ENCODE data around the gene TBC1D5. TPM values are rescaled to one million over a fixed set of nuclear protein-coding genes. Genes with fewer than 3 reads are reported as not detected.

The TBC1D5 gene
- total and polyA plus RNA-seq, 2 of the 4 experiments (the other 2 are of a cell fraction): 16.4 to 57.0 TPM

GRCh38 chr3:17176757-17177156, 565.7 kb downstream of the TBC1D5 start:
- no TSS peak for BruUV-seq (replicated peaks)

More at GRCh38 chr3:17176757-17177156, 565.7 kb downstream of the TBC1D5 start:
- DNase-seq (no peak), ATAC-seq (ENCODE audit: low read depth) (no peak)
- no peak overlapping the region for H2AFZ ChIP-seq (replicated peaks; ENCODE audit: low read length, poor library complexity)
- H3K4ac ChIP-seq (ENCODE audit: low read depth, low read length): no peak overlapping the region
- no peak overlapping the region for H2BK120ac ChIP-seq (ENCODE audit: low read depth, low read length)
- H4K8ac ChIP-seq (ENCODE audit: low read depth in 2 of 2, low read length in 2 of 2): no peak overlapping the region
- H2BK20ac ChIP-seq (ENCODE audit: low read depth, low read length): peak overlapping the region; percentile 49; the same call in 1 of the 2 replicates
- 0 out of 2 replicates have a peak overlapping the region, but pooled peaks have one; percentile 21 for H3K14ac ChIP-seq (replicated peaks; ENCODE audit: low read depth, low read length)
- WGBS, 2 experiments (ENCODE audit: extremely low coverage in 2 of 2, insufficient read length in 1 of 2): no CpG with 5 or more reads among the region's 1 CpG
- no peak overlapping the region for H3K56ac ChIP-seq (ENCODE audit: extremely low read depth, insufficient read depth, low read length)
- H3K23ac ChIP-seq (ENCODE audit: low read depth, low read length): no peak overlapping the region
- H3K18ac ChIP-seq (ENCODE audit: low read depth, low read length): no peak overlapping the region
- H4K20me1 ChIP-seq (ENCODE audit: insufficient read depth, low read length): no peaks in the 10 kb centered on the region
- intact Hi-C loops (cut with micrococcal nuclease) (no loop called here), dilution Hi-C loops (cut with HindIII; ENCODE audit: low sequenced_read_pairs, unreplicated experiment) (loop anchor here (25.0 kb wide), 1 partner anchor 564 kb away; the partner anchor contains the start of gene DAZL), in situ Hi-C loops (cut with MboI; ENCODE audit: low sequenced_read_pairs) (no loop called here)
- no peak overlapping the region for H4K5ac ChIP-seq (ENCODE audit: low read depth, low read length)
- no peaks in the 10 kb centered on the region for H3K36me3 ChIP-seq (ENCODE audit: control insufficient read depth, insufficient read depth, low read length)
- H2BK5ac ChIP-seq (ENCODE audit: low read depth, low read length, poor library complexity, severe bottlenecking): no peak overlapping the region
- no peak overlapping the region for H3K9ac ChIP-seq (ENCODE audit: low read depth, low read length)
- H3K9me1 ChIP-seq (ENCODE audit: insufficient read depth, low read length): peaks cover 8% of the 10 kb centered on the region
- H3K4me3 ChIP-seq (ENCODE audit: insufficient read depth, low read depth, low read length): no peak overlapping the region
- ChIA-PET POLR2A (ENCODE audit: unreplicated experiment) (no interaction called here), CTCF (interaction anchor here (0.7 kb wide), 1 partner anchor 10 kb away, joined by 3 read pairs; no protein-coding TSS in a partner anchor)
- peaks cover 8% of the 10 kb centered on the region for H3K4me1 ChIP-seq (ENCODE audit: control insufficient read depth, insufficient read depth, low read length)
- TF ChIP-seq RFX5 (IDR thresholded peaks at IDR 0.05; ENCODE audit: low read depth, low read length) (no peak), POLR2A (IDR thresholded peaks at IDR 0.05; ENCODE audit: low read depth, low read length) (no peak), FOS (IDR thresholded peaks at IDR 0.05; ENCODE audit: low read depth, low read length) (no peak), CHD1 (IDR thresholded peaks at IDR 0.05; ENCODE audit: low read depth, low read length) (no peak), MAFK (IDR thresholded peaks at IDR 0.05; ENCODE audit: low read depth, low read length) (no peak), RCOR1 (IDR thresholded peaks at IDR 0.05; ENCODE audit: insufficient replicate concordance, low read length) (no peak), RAD21 (IDR thresholded peaks at IDR 0.05; ENCODE audit: low read length) (no peak), BHLHE40 (IDR thresholded peaks at IDR 0.05; ENCODE audit: low read depth, low read length) (no peak), CEBPB (IDR thresholded peaks at IDR 0.05; ENCODE audit: low read depth, low read length) (no peak), MXI1 (IDR thresholded peaks at IDR 0.05; ENCODE audit: borderline replicate concordance, low read depth, low read length) (no peak), CTCF (conservative IDR thresholded peaks at IDR 0.05; ENCODE audit: low read depth, low read length) (no peak), USF2 (IDR thresholded peaks at IDR 0.05; ENCODE audit: low read depth, low read length) (no peak), MAZ (IDR thresholded peaks at IDR 0.05; ENCODE audit: borderline replicate concordance, low read depth, low read length) (no peak), ELK1 (IDR thresholded peaks at IDR 0.05; ENCODE audit: borderline replicate concordance, low read depth, low read length) (no peak), SMC3 (IDR thresholded peaks at IDR 0.05; ENCODE audit: low read depth, low read length) (no peak), NFE2L2 (IDR thresholded peaks at IDR 0.05; ENCODE audit: low read depth, low read length) (no peak)
- no peak overlapping the region for H2AK5ac ChIP-seq (ENCODE audit: low read depth, low read length)
- H2BK15ac ChIP-seq (ENCODE audit: low read depth, low read length): no peak overlapping the region
- no peak overlapping the region for H3K4me2 ChIP-seq (ENCODE audit: low read depth, low read length)
- H4K91ac ChIP-seq (ENCODE audit: insufficient read depth, low read depth, low read length): no peak overlapping the region
- no peak overlapping the region for H2AK9ac ChIP-seq (replicated peaks; ENCODE audit: low read depth, low read length, poor library complexity)
- no peaks in the 10 kb centered on the region for H3K79me1 ChIP-seq (ENCODE audit: low read depth in 1 of 2, low read length in 2 of 2)
- H3K27me3 ChIP-seq (ENCODE audit: control insufficient read depth, insufficient read depth, low read length): no peaks in the 10 kb centered on the region
- no peak overlapping the region for H3K27ac ChIP-seq (ENCODE audit: insufficient read depth, low read length)
- no peaks in the 10 kb centered on the region for H3K9me3 ChIP-seq (ENCODE audit: control insufficient read depth, insufficient read depth, low read length)

All from IMR-90 (cell line).